ENCODE data around the gene KCNMA1. TPM values are rescaled to one million over a fixed set of nuclear protein-coding genes. Genes with fewer than 3 reads are reported as not detected.
"Not testable (repeated sequence)": the region's sequence is repeated elsewhere in the genome, so short reads cannot be mapped to it uniquely, and the experiment has no call there.

KCNMA1 gene
- polyA plus RNA-seq, 1 donor = 19.6 TPM

GRCh38 chr10:77348751-77349150 lies 288.9 kb downstream of the KCNMA1 start:
- H3K9me3 ChIP-seq (ENCODE audit: control insufficient read depth, low read depth, low read length) = no peaks in the 10 kb centered on the region
- no peaks in the 10 kb centered on the region for H3K4me1 ChIP-seq (ENCODE audit: control insufficient read depth, insufficient read depth, low read length)
- H3K36me3 ChIP-seq (ENCODE audit: control insufficient read depth, insufficient read depth, low read length) = no peaks in the 10 kb centered on the region
- WGBS (ENCODE audit: insufficient coverage, low lambda C conversion rate) = no CpG with 5 or more reads among the region's 2 CpGs
- DNase-seq = no peak
- no peak overlapping the region for H3K27ac ChIP-seq (ENCODE audit: low read length)
- no peak overlapping the region for H3K4me3 ChIP-seq (ENCODE audit: low read length)
- no peaks in the 10 kb centered on the region for H3K27me3 ChIP-seq (ENCODE audit: control insufficient read depth, insufficient read depth, low read length)

- DNase-seq = no peak
- H3K4me3 ChIP-seq (ENCODE audit: low read length) = no peak overlapping the region
- no peaks in the 10 kb centered on the region for H3K4me1 ChIP-seq (ENCODE audit: control insufficient read depth, insufficient read depth, low read length)
- 83% methylated on average over 1 of the region's 6 CpGs for WGBS (ENCODE audit: insufficient coverage, low lambda C conversion rate)
- no peaks in the 10 kb centered on the region for H3K36me3 ChIP-seq (ENCODE audit: control insufficient read depth, insufficient read depth, low read length)
- no peaks in the 10 kb centered on the region for H3K9me3 ChIP-seq (ENCODE audit: control insufficient read depth, low read depth, low read length)
- H3K27me3 ChIP-seq (ENCODE audit: control insufficient read depth, insufficient read depth, low read length) = no peaks in the 10 kb centered on the region
- H3K27ac ChIP-seq (ENCODE audit: low read length) = no peak overlapping the region
Measured at GRCh38 chr10:77348082-77348481, 289.5 kb downstream of the KCNMA1 start.

GRCh38 chr10:77347052-77347451 lies 290.6 kb downstream of the KCNMA1 start:
- no peak overlapping the region for H3K4me3 ChIP-seq (ENCODE audit: low read length)
- H3K36me3 ChIP-seq (ENCODE audit: control insufficient read depth, insufficient read depth, low read length) = no peaks in the 10 kb centered on the region
- H3K27ac ChIP-seq (ENCODE audit: low read length) = no peak overlapping the region
- H3K27me3 ChIP-seq (ENCODE audit: control insufficient read depth, insufficient read depth, low read length) = no peaks in the 10 kb centered on the region
- no peaks in the 10 kb centered on the region for H3K4me1 ChIP-seq (ENCODE audit: control insufficient read depth, insufficient read depth, low read length)
- no peak for DNase-seq
- no CpG with 5 or more reads among the region's 2 CpGs for WGBS (ENCODE audit: insufficient coverage, low lambda C conversion rate)
- no peaks in the 10 kb centered on the region for H3K9me3 ChIP-seq (ENCODE audit: control insufficient read depth, low read depth, low read length)

GRCh38 chr10:77341055-77341454 lies 296.6 kb downstream of the KCNMA1 start:
- H3K4me1 ChIP-seq (ENCODE audit: control insufficient read depth, insufficient read depth, low read length) = no peaks in the 10 kb centered on the region
- 0% methylated on average over 1 of the region's 3 CpGs for WGBS (ENCODE audit: insufficient coverage, low lambda C conversion rate)
- no peak for DNase-seq
- no peak overlapping the region for H3K27ac ChIP-seq (ENCODE audit: low read length)
- H3K36me3 ChIP-seq (ENCODE audit: control insufficient read depth, insufficient read depth, low read length) = no peaks in the 10 kb centered on the region
- no peaks in the 10 kb centered on the region for H3K9me3 ChIP-seq (ENCODE audit: control insufficient read depth, low read depth, low read length)
- no peak overlapping the region for H3K4me3 ChIP-seq (ENCODE audit: low read length)
- no peaks in the 10 kb centered on the region for H3K27me3 ChIP-seq (ENCODE audit: control insufficient read depth, insufficient read depth, low read length)

GRCh38 chr10:77339872-77340271 lies 297.7 kb downstream of the KCNMA1 start:
- not testable (repeated sequence) for H3K27ac ChIP-seq (ENCODE audit: low read length); H3K4me3 ChIP-seq (ENCODE audit: low read length); H3K9me3 ChIP-seq (ENCODE audit: control insufficient read depth, low read depth, low read length); H3K27me3 ChIP-seq (ENCODE audit: control insufficient read depth, insufficient read depth, low read length); H3K4me1 ChIP-seq (ENCODE audit: control insufficient read depth, insufficient read depth, low read length); H3K36me3 ChIP-seq (ENCODE audit: control insufficient read depth, insufficient read depth, low read length); DNase-seq

GRCh38 chr10:77339166-77339565 lies 298.4 kb downstream of the KCNMA1 start:
- Histone ChIP-seq H3K27me3 (ENCODE audit: control insufficient read depth, insufficient read depth, low read length) (no peaks in the 10 kb centered on the region), H3K36me3 (ENCODE audit: control insufficient read depth, insufficient read depth, low read length) (no peaks in the 10 kb centered on the region), H3K4me3 (ENCODE audit: low read length) (no peak overlapping the region), H3K27ac (ENCODE audit: low read length) (no peak overlapping the region), H3K4me1 (ENCODE audit: control insufficient read depth, insufficient read depth, low read length) (no peaks in the 10 kb centered on the region), H3K9me3 (ENCODE audit: control insufficient read depth, low read depth, low read length) (no peaks in the 10 kb centered on the region)
- DNase-seq = no peak
- WGBS (ENCODE audit: insufficient coverage, low lambda C conversion rate) = 100% methylated on average over 1 of the region's 1 CpG

GRCh38 chr10:77338143-77338542 lies 299.5 kb downstream of the KCNMA1 start:
- Histone ChIP-seq H3K27me3 (ENCODE audit: control insufficient read depth, insufficient read depth, low read length) (no peaks in the 10 kb centered on the region), H3K36me3 (ENCODE audit: control insufficient read depth, insufficient read depth, low read length) (no peaks in the 10 kb centered on the region), H3K4me3 (ENCODE audit: low read length) (no peak overlapping the region), H3K27ac (ENCODE audit: low read length) (no peak overlapping the region), H3K4me1 (ENCODE audit: control insufficient read depth, insufficient read depth, low read length) (peaks cover 5% of the 10 kb centered on the region), H3K9me3 (ENCODE audit: control insufficient read depth, low read depth, low read length) (no peaks in the 10 kb centered on the region)
- no peak for DNase-seq
- WGBS (ENCODE audit: insufficient coverage, low lambda C conversion rate) = no CpG with 5 or more reads among the region's 4 CpGs

- Histone ChIP-seq H3K36me3 (ENCODE audit: control insufficient read depth, insufficient read depth, low read length) (no peaks in the 10 kb centered on the region), H3K27ac (ENCODE audit: low read length) (no peak overlapping the region), H3K4me1 (ENCODE audit: control insufficient read depth, insufficient read depth, low read length) (peaks cover 9% of the 10 kb centered on the region), H3K9me3 (ENCODE audit: control insufficient read depth, low read depth, low read length) (no peaks in the 10 kb centered on the region), H3K27me3 (ENCODE audit: control insufficient read depth, insufficient read depth, low read length) (no peaks in the 10 kb centered on the region), H3K4me3 (ENCODE audit: low read length) (no peak overlapping the region)
- WGBS (ENCODE audit: insufficient coverage, low lambda C conversion rate) = no CpG with 5 or more reads among the region's 2 CpGs
- no peak for DNase-seq
Measured at GRCh38 chr10:77334501-77334900, 303.1 kb downstream of the KCNMA1 start.

- peak; percentile 48 to 82 for DNase-seq
- Histone ChIP-seq H3K9me3 (ENCODE audit: control insufficient read depth, low read depth, low read length) (no peaks in the 10 kb centered on the region), H3K27me3 (ENCODE audit: control insufficient read depth, insufficient read depth, low read length) (no peaks in the 10 kb centered on the region), H3K36me3 (ENCODE audit: control insufficient read depth, insufficient read depth, low read length) (no peaks in the 10 kb centered on the region), H3K4me1 (ENCODE audit: control insufficient read depth, insufficient read depth, low read length) (peaks cover 9% of the 10 kb centered on the region), H3K27ac (ENCODE audit: low read length) (no peak overlapping the region), H3K4me3 (ENCODE audit: low read length) (no peak overlapping the region)
- WGBS (ENCODE audit: insufficient coverage, low lambda C conversion rate) = 14% methylated on average over 3 of the region's 8 CpGs
Measured at GRCh38 chr10:77333610-77334340, 303.8 kb downstream of the KCNMA1 start.

GRCh38 chr10:77332256-77332655 lies 305.4 kb downstream of the KCNMA1 start:
- DNase-seq = no peak
- peaks cover 9% of the 10 kb centered on the region for H3K4me1 ChIP-seq (ENCODE audit: control insufficient read depth, insufficient read depth, low read length)
- H3K4me3 ChIP-seq (ENCODE audit: low read length) = no peak overlapping the region
- H3K36me3 ChIP-seq (ENCODE audit: control insufficient read depth, insufficient read depth, low read length) = no peaks in the 10 kb centered on the region
- H3K27ac ChIP-seq (ENCODE audit: low read length) = no peak overlapping the region
- no peaks in the 10 kb centered on the region for H3K27me3 ChIP-seq (ENCODE audit: control insufficient read depth, insufficient read depth, low read length)
- no peaks in the 10 kb centered on the region for H3K9me3 ChIP-seq (ENCODE audit: control insufficient read depth, low read depth, low read length)

GRCh38 chr10:77328272-77328816 lies 309.3 kb downstream of the KCNMA1 start:
- DNase-seq = peak in 1 of 2 donors; percentile 12
- Histone ChIP-seq H3K9me3 (ENCODE audit: control insufficient read depth, low read depth, low read length) (no peaks in the 10 kb centered on the region), H3K36me3 (ENCODE audit: control insufficient read depth, insufficient read depth, low read length) (no peaks in the 10 kb centered on the region), H3K27ac (ENCODE audit: low read length) (no peak overlapping the region), H3K27me3 (ENCODE audit: control insufficient read depth, insufficient read depth, low read length) (no peaks in the 10 kb centered on the region), H3K4me3 (ENCODE audit: low read length) (no peak overlapping the region), H3K4me1 (ENCODE audit: control insufficient read depth, insufficient read depth, low read length) (peaks cover 4% of the 10 kb centered on the region)
- whole genome bisulfite sequencing (ENCODE audit: insufficient coverage, low lambda C conversion rate) = 78% methylated on average over 1 of the region's 6 CpGs
